H9 (cell line): ENCODE results near the gene SCAMP5. TPM values are rescaled to one million over a fixed set of nuclear protein-coding genes. Genes with fewer than 3 reads are reported as not detected.

ENCODE experiments used
- DNase-seq: peaks from one replicate; pipeline ENCODE4 v3.0.0-alpha.2; 2017
- H2AFZ ChIP-seq: one replicate; pipeline ENCODE4 v1.6.1; 2013; ENCODE audit warnings: mild to moderate bottlenecking, low read length, control low read depth, moderate library complexity
- H2AK5ac ChIP-seq: 2 replicates; pipeline ENCODE4 v1.6.1; 2013; ENCODE audit warnings: low read length, control low read depth, mixed read lengths; ENCODE audit not compliant: insufficient read length
- H2BK120ac ChIP-seq: one replicate; pipeline ENCODE4 v1.6.1; 2013; ENCODE audit warnings: low read depth, mild to moderate bottlenecking, low read length, control low read depth, inconsistent platforms; ENCODE audit not compliant: poor library complexity, severe bottlenecking
- H2BK12ac ChIP-seq: 2 replicates; pipeline ENCODE4 v1.6.1; 2013; ENCODE audit warnings: low read length, control low read depth, mixed read lengths, low read depth; ENCODE audit not compliant: insufficient read length
- H2BK15ac ChIP-seq: 2 replicates; pipeline ENCODE4 v1.6.1; 2013; ENCODE audit warnings: low read depth, low read length, control low read depth
- H2BK20ac ChIP-seq: one replicate; pipeline ENCODE4 v1.6.1; 2013; ENCODE audit warnings: low read depth, mild to moderate bottlenecking, low read length, control low read depth, inconsistent platforms; ENCODE audit not compliant: poor library complexity, severe bottlenecking
- H2BK5ac ChIP-seq: 2 replicates; pipeline ENCODE4 v1.6.1; 2013; ENCODE audit warnings: low read length, control low read depth, mixed read lengths; ENCODE audit not compliant: insufficient read length
- H3K14ac ChIP-seq: 2 replicates; pipeline ENCODE4 v1.6.1; 2013; ENCODE audit warnings: low read length, control low read depth; ENCODE audit not compliant: insufficient read depth
- H3K18ac ChIP-seq: 2 replicates; pipeline ENCODE4 v1.6.1; 2013; ENCODE audit warnings: low read depth, mild to moderate bottlenecking, mixed read lengths, low read length, control low read depth; ENCODE audit not compliant: insufficient read length
- H3K23ac ChIP-seq: 2 replicates; pipeline ENCODE4 v1.6.1; 2013; ENCODE audit warnings: low read length, control low read depth, mixed read lengths, low read depth; ENCODE audit not compliant: insufficient read length
- H3K23me2 ChIP-seq: 2 replicates; pipeline ENCODE4 v1.6.1; 2013; ENCODE audit warnings: low read depth, mild to moderate bottlenecking, mixed read lengths, low read length, control low read depth; ENCODE audit not compliant: insufficient read length, poor library complexity, severe bottlenecking
- H3K27ac ChIP-seq: 2 replicates; pipeline ENCODE4 v1.5.1; 2013; ENCODE audit warnings: low read length, control low read depth, mixed read lengths, low read depth; ENCODE audit not compliant: insufficient read length
- H3K27me3 ChIP-seq: 2 replicates; pipeline ENCODE4 v1.6.1; 2013; ENCODE audit warnings: low read length, control low read depth, inconsistent platforms; ENCODE audit not compliant: insufficient read depth
- H3K4ac ChIP-seq: 2 replicates; pipeline ENCODE4 v1.6.1; 2013; ENCODE audit warnings: low read depth, mild to moderate bottlenecking, control low read depth, inconsistent platforms, low read length, moderate library complexity
- H3K4me1 ChIP-seq: 2 replicates; pipeline ENCODE4 v1.6.1; 2013; ENCODE audit warnings: low read length, control low read depth, inconsistent platforms; ENCODE audit not compliant: insufficient read depth
- H3K4me2 ChIP-seq: 2 replicates; pipeline ENCODE4 v1.6.1; 2013; ENCODE audit warnings: low read length, control low read depth, mixed read lengths; ENCODE audit not compliant: insufficient read length, insufficient read depth
- H3K56ac ChIP-seq: 2 replicates; pipeline ENCODE4 v1.6.1; 2013; ENCODE audit warnings: low read depth, mild to moderate bottlenecking, mixed read lengths, low read length, control low read depth; ENCODE audit not compliant: insufficient read length
- H3K79me1 ChIP-seq: 2 replicates; pipeline ENCODE4 v1.6.1; 2013; ENCODE audit warnings: low read depth, mild to moderate bottlenecking, moderate library complexity, low read length, control low read depth, inconsistent platforms; ENCODE audit not compliant: insufficient read depth, poor library complexity, severe bottlenecking
- H3K79me2 ChIP-seq: 2 replicates; pipeline ENCODE4 v1.6.1; 2013; ENCODE audit warnings: low read length, control low read depth, inconsistent platforms; ENCODE audit not compliant: insufficient read depth
- H3K9ac ChIP-seq: 2 replicates; pipeline ENCODE4 v1.6.1; 2013; ENCODE audit warnings: low read length, control low read depth, mixed read lengths; ENCODE audit not compliant: insufficient read length; ENCODE audit errors: extremely low read depth
- H3K9me3 ChIP-seq: one replicate; pipeline ENCODE4 v1.6.1; 2013; ENCODE audit warnings: low read depth, low read length, inconsistent platforms; ENCODE audit not compliant: control insufficient read depth
- H3T11ph ChIP-seq: one replicate; pipeline ENCODE4 v1.6.1; 2013; ENCODE audit warnings: mild to moderate bottlenecking, low read length, control low read depth, inconsistent platforms
- H4K20me1 ChIP-seq: one replicate; pipeline ENCODE4 v1.6.1; 2013; ENCODE audit not compliant: control insufficient read depth, insufficient read length, insufficient read depth
- H4K5ac ChIP-seq: 2 replicates; pipeline ENCODE4 v1.6.1; 2013; ENCODE audit warnings: low read depth, mild to moderate bottlenecking, mixed read lengths, low read length, control low read depth; ENCODE audit not compliant: insufficient read length
- H4K8ac ChIP-seq: replicated peaks from 2 replicates; pipeline ENCODE4 v1.6.1; 2013; ENCODE audit warnings: low read length, control low read depth, mixed read lengths, low read depth; ENCODE audit not compliant: insufficient read length
- H4K91ac ChIP-seq: 2 replicates; pipeline ENCODE4 v1.6.1; 2013; ENCODE audit warnings: low read depth, mild to moderate bottlenecking, moderate library complexity, mixed read lengths, low read length, control low read depth; ENCODE audit not compliant: insufficient read length
- H3K27ac Mint-ChIP-seq, 3 experiments: 2 replicates in 2 of 3; 3 replicates in 1 of 3; pipeline ENCODE4 v1.8.0; 2020 to 2021; ENCODE audit warnings: mixed read lengths in 3 of 3, mild to moderate bottlenecking in 1 of 3, moderate library complexity in 1 of 3
- H3K27me3 Mint-ChIP-seq: 2 replicates; pipeline ENCODE4 v1.8.0; 2021; ENCODE audit warnings: low read depth, mild to moderate bottlenecking, moderate library complexity, mixed read lengths
- H3K36me3 Mint-ChIP-seq, 3 experiments: 2 replicates in 2 of 3; 3 replicates in 1 of 3; pipeline ENCODE4 v1.8.0; 2020 to 2021; ENCODE audit warnings: low read depth in 3 of 3, mixed read lengths in 3 of 3; ENCODE audit not compliant: insufficient read depth in 1 of 3
- H3K4me1 Mint-ChIP-seq, 2 experiments: 2 replicates each; pipeline ENCODE4 v1.8.0; 2020; ENCODE audit warnings: mixed read lengths in 2 of 2
- H3K4me3 Mint-ChIP-seq, 2 experiments: 2 replicates in 1 of 2; 3 replicates in 1 of 2; pipeline ENCODE4 v1.8.0; 2020 to 2021; ENCODE audit warnings: mild to moderate bottlenecking in 2 of 2, mixed read lengths in 2 of 2, moderate library complexity in 1 of 2
- H3K9me3 Mint-ChIP-seq, 2 experiments: 2 replicates in 1 of 2; 3 replicates in 1 of 2; pipeline ENCODE4 v1.8.0; 2020; ENCODE audit warnings: mild to moderate bottlenecking in 2 of 2, mixed read lengths in 2 of 2, moderate library complexity in 1 of 2
- CTCF ChIP-seq: fragments of 200-600 bp; sonication (generic); conservative IDR thresholded peaks from 3 replicates; pipeline ENCODE4 v1.8.0; 2021; ENCODE audit warnings: antibody characterized with exemption, mild to moderate bottlenecking
- WGBS: extraction: QIAGEN DNeasy Blood & Tissue Kit; methylation state at CpG from one replicate; pipeline ENCODE4 v1.1.7; 2013; ENCODE audit warnings: missing lambda C conversion rate, low lambda C conversion rate, mixed read lengths; ENCODE audit not compliant: insufficient read length; ENCODE audit errors: extremely low coverage; 5-methylcytosine and 5-hydroxymethylcytosine counted together
- total RNA-seq: library from RNA; stranded (reverse); gene quantifications from 2 replicates; pipeline ENCODE4 v1.2.1, GENCODE V29; 2021

The SCAMP5 gene
- total RNA-seq, 1 experiment from 2014 or later, result 47.8 TPM

DNA sequence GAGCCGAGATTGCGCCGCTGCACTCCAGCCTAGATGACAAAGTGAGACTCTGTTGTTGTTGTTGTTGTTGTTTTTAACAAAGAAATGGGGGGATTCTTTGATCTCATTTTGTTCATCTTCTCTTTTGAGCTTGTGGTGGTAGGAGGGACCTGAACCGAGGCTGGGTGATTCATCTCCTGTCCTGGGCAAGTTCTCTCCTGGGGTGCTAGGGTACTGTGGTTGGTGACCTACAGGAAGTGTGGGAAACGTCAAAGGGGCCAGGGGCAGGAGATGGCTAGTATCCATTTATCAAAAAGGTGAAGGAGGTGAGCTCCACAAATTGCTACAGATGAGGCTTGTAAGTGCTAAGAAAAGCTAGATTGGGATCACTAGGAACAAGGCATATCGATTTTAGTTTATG, 42.3 kb downstream of the SCAMP5 start:
- Mint-ChIP-seq H3K27me3 (no peaks in the 10 kb centered on the region; the same call in 1 of the 2 replicates), H3K36me3 (peaks cover 10 to 28% (median 25%) of the 10 kb centered on the region in 3 experiments; a peak in 6 of 7 replicates), H3K27ac (no peak overlapping the region), H3K4me3 (no peak overlapping the region), H3K9me3 (no peaks in the 10 kb centered on the region), H3K4me1 (peaks cover 22 to 26% of the 10 kb centered on the region in 2 experiments)
- peaks cover 3% of the 10 kb centered on the region for H3K79me1 ChIP-seq
- no peaks in the 10 kb centered on the region for H3K79me2 ChIP-seq
- H3K4ac ChIP-seq, result no peak overlapping the region
- H3K56ac ChIP-seq, result no peak overlapping the region
- no peak overlapping the region for H3K4me2 ChIP-seq
- H3K27me3 ChIP-seq, result no peaks in the 10 kb centered on the region
- no peak overlapping the region for H2BK15ac ChIP-seq
- H3K23me2 ChIP-seq, result no peaks in the 10 kb centered on the region
- TF ChIP-seq CTCF, result no peak
- no peak overlapping the region for H4K91ac ChIP-seq
- no peak overlapping the region for H3K18ac ChIP-seq
- no peak overlapping the region for H2BK5ac ChIP-seq
- H2AFZ ChIP-seq, result no peak overlapping the region
- no peak overlapping the region for H2BK120ac ChIP-seq
- no CpG with 5 or more reads among the region's 6 CpGs for WGBS
- H2AK5ac ChIP-seq, result no peak overlapping the region
- no peak overlapping the region for H2BK12ac ChIP-seq
- no peak overlapping the region for H3K9ac ChIP-seq
- H2BK20ac ChIP-seq, result no peak overlapping the region
- no peak overlapping the region for H3K14ac ChIP-seq
- H4K20me1 ChIP-seq, result no peaks in the 10 kb centered on the region
- DNase-seq, result no peak
- no peak overlapping the region for H4K8ac ChIP-seq
- no peak overlapping the region for H3T11ph ChIP-seq
- H3K23ac ChIP-seq, result no peak overlapping the region
- no peak overlapping the region for H4K5ac ChIP-seq
- no peaks in the 10 kb centered on the region for H3K9me3 ChIP-seq
- H3K4me1 ChIP-seq, result no peaks in the 10 kb centered on the region
- H3K27ac ChIP-seq, result no peak overlapping the region
